GM13976 (cell line): ENCODE results near the gene MID2.

ENCODE experiments used
- DNase-seq: peaks from one replicate; pipeline ENCODE4 v3.0.0; 2012; ENCODE audit warnings: low spot score
- CTCF ChIP-seq: IDR thresholded peaks from 2 replicates; pipeline ENCODE4 v1.5.1; 2012; ENCODE audit warnings: borderline replicate concordance, mild to moderate bottlenecking; ENCODE audit not compliant: insufficient read depth; ENCODE audit errors: extremely low read depth, missing control alignments, control extremely low read depth
- in situ Hi-C: fragments of 300-500 bp; cut with MboI; formaldehyde crosslinking; loops from one replicate; pipeline ENCODE4 v1.12.0; 2022; ENCODE audit warnings: low sequenced_read_pairs, mixed read lengths, inconsistent platforms; ENCODE audit not compliant: unreplicated experiment

MID2 gene

GRCh38 chrX:107827030-107827831 lies 1.6 kb downstream of the MID2 start:
- TF ChIP-seq CTCF, result no peak
- in situ Hi-C loops, result no loop called here
- DNase-seq, result no peak

- no peak for TF ChIP-seq CTCF
- no peak for DNase-seq
- in situ Hi-C loops, result no loop called here
Measured at GRCh38 chrX:107827852-107828251, 2.2 kb downstream of the MID2 start.

DNA sequence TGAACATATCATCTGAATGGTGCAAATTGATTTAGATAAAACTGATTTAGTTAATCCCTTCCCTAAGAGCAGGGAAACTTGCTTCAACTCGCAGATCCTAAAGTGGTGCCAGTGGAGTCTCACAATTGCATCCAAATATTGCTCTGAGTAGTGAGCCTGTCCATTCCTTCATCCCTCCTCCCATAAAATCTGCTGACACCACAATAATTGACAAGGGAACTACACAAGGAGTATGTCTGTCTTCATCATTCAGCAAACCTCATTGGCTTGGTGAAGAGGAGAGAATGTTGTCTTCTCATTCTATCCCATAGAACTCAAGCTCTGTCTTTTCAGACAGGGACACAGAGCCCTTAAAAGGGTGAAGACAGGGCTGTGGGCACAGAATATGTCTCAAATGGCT lies 4.2 kb downstream of the MID2 start:
- no peak for DNase-seq
- in situ Hi-C loops, result no loop called here
- TF ChIP-seq CTCF, result no peak

DNA sequence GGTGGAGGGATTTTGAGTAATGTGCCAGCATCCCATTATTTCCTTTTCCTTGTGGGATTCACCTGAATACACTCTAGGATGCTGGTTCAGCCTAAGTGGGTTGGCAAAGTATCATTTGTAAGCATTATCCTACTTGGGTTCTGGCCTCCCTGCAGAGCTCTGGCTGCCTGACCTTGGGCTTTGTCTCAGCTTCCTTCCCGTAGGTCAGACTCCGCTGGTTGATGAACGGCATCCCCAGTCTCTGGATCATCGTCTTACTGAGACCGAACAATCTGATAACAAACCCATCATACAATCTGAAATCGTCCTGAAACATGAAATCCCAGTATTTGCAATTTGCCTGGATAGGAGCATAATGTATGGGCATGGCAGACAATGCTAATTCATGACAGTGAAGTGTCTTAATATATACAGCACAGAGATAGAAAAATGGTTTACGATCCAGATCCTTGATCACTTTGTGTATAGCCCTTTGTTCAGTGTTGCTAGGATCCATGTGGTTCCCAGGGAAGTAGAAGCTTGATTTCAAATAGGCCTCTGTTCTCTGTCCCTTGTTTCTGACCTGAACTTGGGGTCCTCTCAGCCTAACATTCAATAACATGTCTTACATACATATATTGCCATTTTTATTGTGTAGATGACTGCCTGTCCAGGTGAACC lies 5.5 kb downstream of the MID2 start:
- no peak for TF ChIP-seq CTCF
- DNase-seq, result no peak
- in situ Hi-C loops, result no loop called here

GRCh38 chrX:107834275-107835201 lies 8.9 kb downstream of the MID2 start:
- no peak for TF ChIP-seq CTCF
- in situ Hi-C loops, result no loop called here
- DNase-seq, result no peak

- no peak for TF ChIP-seq CTCF
Measured at GRCh38 chrX:107836958-107837357, 11.3 kb downstream of the MID2 start.

More at GRCh38 chrX:107836958-107837357, 11.3 kb downstream of the MID2 start:
- in situ Hi-C loops, result no loop called here
- no peak for DNase-seq
